Stimulated activated CD4-positive, alpha-beta T cell treated with anti-CD3 and anti-CD28 coated beads, Interleukin-12 subunit alpha, Interleukin-12 subunit beta, amount 100 ng/mL, for 4 hours (primary cell): ENCODE results near the gene CD300A.
A peak's percentile ranks its signal among the peaks of the same experiment; 100 is the strongest.
"Not testable (repeated sequence)": the region's sequence is repeated elsewhere in the genome, so short reads cannot be mapped to it uniquely, and the experiment has no call there.

ENCODE experiments used
- DNase-seq: peaks from one replicate; pipeline ENCODE4 v3.0.0-alpha.2; 2020

The CD300A gene

GRCh38 chr17:74485841-74486240 is 19.4 kb downstream of the CD300A start:
- DNase-seq = no peak

- not testable (repeated sequence) for DNase-seq
Measured at GRCh38 chr17:74488276-74488675, 21.8 kb downstream of the CD300A start.

- DNase-seq = no peak
Measured at GRCh38 chr17:74490716-74491115, 24.3 kb downstream of the CD300A start.

GRCh38 chr17:74491626-74492025 is 25.2 kb downstream of the CD300A start:
- no peak for DNase-seq

GRCh38 chr17:74493331-74493833 is 26.9 kb downstream of the CD300A start:
- DNase-seq = peak; percentile 69

- DNase-seq = no peak
Measured at GRCh38 chr17:74497471-74497870, 31.0 kb downstream of the CD300A start.

GRCh38 chr17:74499992-74500391 is 33.6 kb downstream of the CD300A start:
- DNase-seq = no peak

- DNase-seq = no peak
Measured at GRCh38 chr17:74502861-74503260, 36.4 kb downstream of the CD300A start.

GRCh38 chr17:74503949-74504348 is 37.5 kb downstream of the CD300A start:
- not testable (repeated sequence) for DNase-seq

- DNase-seq = no peak
Measured at GRCh38 chr17:74508156-74508555, 41.7 kb downstream of the CD300A start.

- DNase-seq = no peak
Measured at GRCh38 chr17:74512036-74512435, 45.6 kb downstream of the CD300A start.

GRCh38 chr17:74512624-74513091 is 46.2 kb downstream of the CD300A start:
- no peak for DNase-seq

GRCh38 chr17:74513987-74514631 is 47.7 kb downstream of the CD300A start:
- no peak for DNase-seq

GRCh38 chr17:74514632-74515334 is 48.3 kb downstream of the CD300A start:
- DNase-seq = no peak

GRCh38 chr17:74515941-74516340 is 49.5 kb downstream of the CD300A start:
- no peak for DNase-seq

GRCh38 chr17:74516561-74517328 is 50.3 kb downstream of the CD300A start:
- no peak for DNase-seq

- not testable (repeated sequence) for DNase-seq
Measured at GRCh38 chr17:74518413-74518981, 52.1 kb downstream of the CD300A start.

GRCh38 chr17:74520016-74520434 is 53.6 kb downstream of the CD300A start:
- no peak for DNase-seq

GRCh38 chr17:74520790-74521480 is 54.5 kb downstream of the CD300A start:
- DNase-seq = no peak

GRCh38 chr17:74521701-74522201 is 55.3 kb downstream of the CD300A start:
- no peak for DNase-seq

- DNase-seq = no peak
Measured at GRCh38 chr17:74522381-74523105, 56.1 kb downstream of the CD300A start.

GRCh38 chr17:74523308-74523707 is 56.9 kb downstream of the CD300A start:
- DNase-seq = no peak
